Fibroblast of mammary gland (primary cell): ENCODE measurements around the gene TSPAN5.
"Not testable (repeated sequence)": the region's sequence is repeated elsewhere in the genome, so short reads cannot be mapped to it uniquely, and the experiment has no call there.

Experiments
- DNase-seq: peaks from one replicate; pipeline ENCODE4 v3.0.0-alpha.2; 2010; ENCODE audit warnings: low read depth
- H3K4me3 ChIP-seq: 2 replicates; pipeline ENCODE4 v1.5.1; 2011; ENCODE audit warnings: low read depth, mild to moderate bottlenecking, low read length, moderate library complexity; ENCODE audit not compliant: control insufficient read depth
- TF ChIP-seq, protein P1 (sequence below): conservative IDR thresholded peaks from 2 replicates; pipeline ENCODE4 v1.5.1; 2011; ENCODE audit warnings: low read depth, low read length, inconsistent platforms; ENCODE audit not compliant: control insufficient read depth, insufficient read depth

Gene TSPAN5

DNA sequence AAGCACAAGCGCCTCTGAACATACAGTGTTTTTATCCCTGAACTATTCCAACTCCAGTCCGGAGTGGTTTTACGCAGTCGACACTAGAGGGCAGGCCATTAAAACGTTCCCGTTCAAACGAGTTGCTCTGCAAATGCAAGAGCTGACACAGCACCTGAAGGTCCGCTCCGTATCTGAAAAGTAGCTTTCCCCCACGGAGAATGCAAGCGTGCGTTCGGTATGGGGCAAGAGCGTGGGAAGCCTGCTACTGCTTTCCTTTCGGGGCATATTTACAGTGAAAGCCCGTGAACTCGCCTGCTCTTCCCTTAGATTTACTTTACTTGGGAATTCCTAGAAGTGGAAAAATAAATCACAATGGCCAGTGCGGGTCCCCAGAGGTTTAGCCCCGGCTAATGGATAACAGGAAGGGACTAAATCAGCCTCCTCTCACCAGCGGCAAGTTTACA lies 190.8 kb downstream of the TSPAN5 start:
- TF ChIP-seq, protein P1, sequence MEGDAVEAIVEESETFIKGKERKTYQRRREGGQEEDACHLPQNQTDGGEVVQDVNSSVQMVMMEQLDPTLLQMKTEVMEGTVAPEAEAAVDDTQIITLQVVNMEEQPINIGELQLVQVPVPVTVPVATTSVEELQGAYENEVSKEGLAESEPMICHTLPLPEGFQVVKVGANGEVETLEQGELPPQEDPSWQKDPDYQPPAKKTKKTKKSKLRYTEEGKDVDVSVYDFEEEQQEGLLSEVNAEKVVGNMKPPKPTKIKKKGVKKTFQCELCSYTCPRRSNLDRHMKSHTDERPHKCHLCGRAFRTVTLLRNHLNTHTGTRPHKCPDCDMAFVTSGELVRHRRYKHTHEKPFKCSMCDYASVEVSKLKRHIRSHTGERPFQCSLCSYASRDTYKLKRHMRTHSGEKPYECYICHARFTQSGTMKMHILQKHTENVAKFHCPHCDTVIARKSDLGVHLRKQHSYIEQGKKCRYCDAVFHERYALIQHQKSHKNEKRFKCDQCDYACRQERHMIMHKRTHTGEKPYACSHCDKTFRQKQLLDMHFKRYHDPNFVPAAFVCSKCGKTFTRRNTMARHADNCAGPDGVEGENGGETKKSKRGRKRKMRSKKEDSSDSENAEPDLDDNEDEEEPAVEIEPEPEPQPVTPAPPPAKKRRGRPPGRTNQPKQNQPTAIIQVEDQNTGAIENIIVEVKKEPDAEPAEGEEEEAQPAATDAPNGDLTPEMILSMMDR, result peak; percentile 83
- H3K4me3 ChIP-seq, result peak overlapping the region; percentile 33
- peak; percentile 92 for DNase-seq

DNA sequence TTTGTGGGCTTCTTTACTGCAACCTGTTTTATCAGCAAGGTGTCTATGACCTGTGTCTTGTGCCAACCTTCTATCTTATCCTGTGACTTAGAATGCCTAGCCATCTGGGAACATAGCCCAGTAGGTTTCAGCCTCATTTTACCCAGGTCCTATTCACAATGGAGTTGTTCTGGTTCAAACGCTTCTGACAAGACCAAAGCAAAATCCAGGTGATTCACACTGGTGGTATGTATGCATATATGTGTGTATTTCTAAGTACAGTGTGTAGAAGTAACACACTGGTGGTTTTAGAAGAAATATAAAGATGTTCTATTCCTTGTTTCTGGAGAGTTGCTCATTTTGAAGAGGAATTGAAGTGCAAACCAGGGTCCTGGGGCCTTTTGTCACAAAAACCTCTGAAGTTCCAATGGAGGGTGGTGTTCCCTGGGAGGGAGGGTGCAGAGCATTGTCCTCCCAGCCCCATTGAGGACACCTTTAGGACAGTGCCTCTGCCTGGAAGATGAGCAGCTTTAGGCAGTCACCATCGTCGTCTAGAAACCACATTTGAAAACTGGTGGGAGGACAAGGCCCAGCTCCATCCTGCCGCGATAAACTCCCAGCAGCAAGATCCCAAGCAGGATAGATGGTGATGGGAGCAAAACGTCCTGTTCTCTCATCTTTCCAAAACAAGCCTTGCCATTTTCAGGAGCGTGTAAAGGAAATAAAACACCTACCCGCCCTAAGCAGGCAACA lies 191.4 kb downstream of the TSPAN5 start:
- TF ChIP-seq, protein P1, result no peak
- no peak for DNase-seq
- no peak overlapping the region for H3K4me3 ChIP-seq

DNA sequence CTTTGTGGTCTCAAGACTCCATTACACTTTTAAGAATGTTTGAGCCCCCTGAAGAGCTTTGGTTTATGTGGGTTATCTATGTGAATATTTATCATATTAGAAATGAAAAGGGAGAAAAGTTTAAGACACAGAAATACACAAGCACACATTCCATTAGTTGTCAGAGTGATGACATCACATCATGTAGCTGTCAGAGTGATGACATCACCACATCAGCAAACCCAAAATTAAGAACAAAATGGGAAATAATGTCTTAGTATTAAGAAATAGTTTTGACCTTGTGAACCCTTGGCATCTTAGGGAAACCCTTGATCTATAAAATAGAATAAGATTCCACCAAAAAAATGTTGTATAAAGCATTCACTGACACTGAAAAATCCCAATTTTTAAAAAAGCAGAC lies 195.9 kb downstream of the TSPAN5 start:
- DNase-seq, result no peak
- no peak overlapping the region for H3K4me3 ChIP-seq
- TF ChIP-seq, protein P1, result no peak

DNA sequence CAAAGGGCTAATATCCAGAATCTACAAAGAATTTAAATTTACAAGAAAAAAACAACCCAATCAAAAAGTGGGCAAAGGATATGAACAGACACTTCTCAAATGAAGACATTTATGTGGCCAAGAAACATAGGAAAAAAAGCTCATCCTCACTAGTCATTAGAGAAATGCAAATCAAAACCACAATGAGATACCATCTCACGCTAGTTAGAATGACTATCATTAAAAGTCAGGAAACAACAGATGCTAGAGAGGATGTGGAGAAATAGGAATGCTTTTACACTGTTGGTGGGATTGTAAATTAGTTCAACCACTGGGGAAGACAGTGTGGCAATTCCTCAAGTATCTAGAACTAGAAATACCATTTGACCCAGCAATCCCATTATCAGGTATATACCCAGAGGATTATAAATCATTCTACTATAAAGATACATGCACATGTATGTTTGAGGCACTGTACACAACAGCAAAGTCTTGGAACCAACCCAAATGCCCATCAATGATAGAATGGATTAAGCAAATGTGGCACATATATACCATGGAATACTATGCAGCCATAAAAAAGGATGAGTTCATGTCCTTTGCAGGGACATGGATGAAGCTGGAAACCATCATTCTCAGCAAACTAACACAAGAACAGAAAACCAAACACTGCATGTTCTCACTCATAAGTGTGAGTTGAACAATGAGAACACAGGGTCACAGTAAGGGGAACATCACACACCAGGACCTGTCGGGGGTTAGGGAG lies 197.1 kb downstream of the TSPAN5 start:
- H3K4me3 ChIP-seq, DNase-seq: not testable (repeated sequence)

DNA sequence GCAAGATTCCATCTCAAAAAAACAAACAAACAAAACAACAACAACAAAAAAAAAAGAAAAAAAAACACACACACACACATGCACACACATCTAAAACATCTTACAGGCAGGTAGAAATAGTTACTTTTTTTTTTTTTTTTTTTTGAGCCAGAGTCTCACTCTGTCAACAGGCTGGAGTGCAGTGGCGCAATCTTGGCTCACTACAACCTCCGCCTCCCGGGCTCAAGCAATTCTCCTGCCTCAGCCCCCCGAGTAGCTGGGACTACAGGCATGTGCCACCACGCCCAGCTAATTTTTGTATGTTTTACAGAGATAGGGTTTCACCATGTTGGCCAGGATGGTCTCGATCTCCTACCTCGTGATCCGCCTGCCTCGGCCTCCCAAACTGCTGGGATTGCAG lies 201.0 kb downstream of the TSPAN5 start:
- H3K4me3 ChIP-seq, DNase-seq: not testable (repeated sequence)

DNA sequence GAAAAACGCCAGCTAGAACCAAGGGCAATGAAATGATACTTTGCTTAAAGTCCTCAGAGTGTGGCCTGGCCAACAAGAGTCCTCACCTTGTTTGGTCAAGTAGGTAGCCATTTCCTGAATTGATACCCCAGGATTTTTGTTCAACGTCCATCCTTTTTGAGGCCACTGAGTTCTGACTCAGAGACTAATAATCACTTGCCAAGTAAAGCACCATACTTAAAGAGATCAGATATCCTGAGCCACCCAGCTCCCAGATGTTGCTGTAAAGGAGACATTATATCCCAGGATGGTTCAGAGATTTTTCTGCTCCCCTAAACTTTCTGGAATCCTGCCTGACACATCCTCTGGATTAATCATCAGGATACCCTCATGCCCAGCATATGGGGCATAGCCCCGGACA lies 206.3 kb downstream of the TSPAN5 start:
- TF ChIP-seq, protein P1, result no peak
- DNase-seq, result peak; percentile 63
- H3K4me3 ChIP-seq, result no peak overlapping the region

DNA sequence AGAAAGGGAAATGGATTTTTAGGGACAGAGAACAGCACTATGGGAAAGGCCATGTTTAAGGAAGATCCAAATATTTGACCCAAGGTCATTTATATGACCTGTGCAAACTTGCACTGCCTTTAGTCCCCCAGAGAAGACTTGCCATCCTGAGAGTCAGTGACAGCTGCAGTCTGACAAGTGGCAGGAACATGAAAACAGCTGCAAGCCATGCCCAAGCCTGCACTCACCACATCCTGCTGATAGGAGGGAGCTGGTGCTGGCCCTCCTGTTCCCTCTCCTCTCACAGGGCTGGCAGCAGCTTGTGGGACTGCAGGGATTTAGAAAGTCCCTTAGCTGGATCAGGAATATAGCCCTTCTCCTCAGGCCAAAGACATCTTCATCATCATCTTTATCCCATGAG lies 209.5 kb downstream of the TSPAN5 start:
- H3K4me3 ChIP-seq, result no peak overlapping the region
- no peak for DNase-seq
- TF ChIP-seq, protein P1, result no peak
